Measurements from ENCODE around the gene SCCPDH. TPM values are rescaled to one million over a fixed set of nuclear protein-coding genes. Genes with fewer than 3 reads are reported as not detected.

The SCCPDH gene
- total and polyA plus RNA-seq, 2 of the 13 experiments (the other 11 are each of a cell fraction or from before 2014, with no cell fraction given), result 36.7 to 62.3 TPM

- TF ChIP-seq ZNF333 (CRISPR knock-in tag; IDR thresholded peaks at IDR 0.05; ENCODE audit: borderline replicate concordance), result no peak
- TF ChIP-seq ZNF230 (CRISPR knock-in tag; IDR thresholded peaks at IDR 0.05), result no peak
- TF ChIP-seq THAP8 (CRISPR knock-in tag; IDR thresholded peaks at IDR 0.05; ENCODE audit: borderline replicate concordance), result no peak
- no peak for TF ChIP-seq ZNF317 (CRISPR knock-in tag; IDR thresholded peaks at IDR 0.05)
- no peak for TF ChIP-seq BRF2 (CRISPR knock-in tag; IDR thresholded peaks at IDR 0.05)
- no peak for TF ChIP-seq NR2F1 (CRISPR knock-in tag; IDR thresholded peaks at IDR 0.05)
- TF ChIP-seq SYNCRIP (IDR thresholded peaks at IDR 0.05; ENCODE audit: insufficient read depth, low read depth, low read length), result no peak
- no peak for TF ChIP-seq THAP9 (CRISPR knock-in tag; IDR thresholded peaks at IDR 0.05; ENCODE audit: borderline replicate concordance)
- TF ChIP-seq GABPA (IDR thresholded peaks at IDR 0.05; ENCODE audit: low read depth, low read length), result no peak
- no peak for TF ChIP-seq GABPA (CRISPR knock-in tag; IDR thresholded peaks at IDR 0.05; ENCODE audit: low read depth)
- TF ChIP-seq ZNF274 (CRISPR knock-in tag; IDR thresholded peaks at IDR 0.05), result no peak
- TF ChIP-seq MIXL1 (CRISPR knock-in tag; IDR thresholded peaks at IDR 0.05), result no peak
- no peak for TF ChIP-seq CSRNP1 (CRISPR knock-in tag; IDR thresholded peaks at IDR 0.05)
- peak; percentile 74 for TF ChIP-seq ZFX (CRISPR knock-in tag; IDR thresholded peaks at IDR 0.05; ENCODE audit: low read depth)
- TF ChIP-seq THAP7 (CRISPR knock-in tag; IDR thresholded peaks at IDR 0.05), result no peak
- no peak for TF ChIP-seq DMTF1 (CRISPR knock-in tag; IDR thresholded peaks at IDR 0.05)
- TF ChIP-seq RFX3 (CRISPR knock-in tag; IDR thresholded peaks at IDR 0.05), result no peak
- TF ChIP-seq ZBTB46 (CRISPR knock-in tag; IDR thresholded peaks at IDR 0.05; ENCODE audit: borderline replicate concordance), result no peak
These were observed 64.7 kb downstream of the SCCPDH start (continued) for GRCh38 chr1:246788895-246789338.

Measured in HepG2 (cell line).